IMR-90 (cell line): ENCODE results near the gene NRL.

Source experiments
- BHLHE40 ChIP-seq: fragments of 150-350 bp; IDR thresholded peaks from 2 replicates; pipeline ENCODE4 v1.6.1; 2016; ENCODE audit warnings: mild to moderate bottlenecking, low read depth, low read length
- CTCF ChIP-seq: conservative IDR thresholded peaks from 2 replicates; pipeline ENCODE4 v1.5.1; 2012; ENCODE audit warnings: mild to moderate bottlenecking, low read depth, low read length, improper control_type of control experiment
- MXI1 ChIP-seq: IDR thresholded peaks from 2 replicates; pipeline ENCODE4 v1.6.1; 2012; ENCODE audit warnings: low read depth, mild to moderate bottlenecking, low read length, moderate library complexity, borderline replicate concordance
- POLR2A ChIP-seq: IDR thresholded peaks from 2 replicates; pipeline ENCODE4 v1.6.1; 2012; ENCODE audit warnings: mild to moderate bottlenecking, low read depth, low read length
- SMC3 ChIP-seq: fragments of 150-350 bp; IDR thresholded peaks from 2 replicates; pipeline ENCODE4 v1.6.1; 2016; ENCODE audit warnings: low read depth, mild to moderate bottlenecking, antibody characterized with exemption, low read length, moderate library complexity

GRCh38 chr14:24137529-24138395 is 23.0 kb upstream of the NRL start:
- no peak for TF ChIP-seq POLR2A
- TF ChIP-seq CTCF, result no peak
- no peak for TF ChIP-seq MXI1
- no peak for TF ChIP-seq SMC3
- TF ChIP-seq BHLHE40, result no peak
